AG10803 (cell line): ENCODE data around the gene LUZP1.
A peak's percentile ranks its signal among the peaks of the same experiment; 100 is the strongest.

Experiments
- DNase-seq: peaks from one replicate; pipeline ENCODE4 v3.0.0; 2010; ENCODE audit warnings: low read depth
- H3K4me3 ChIP-seq: 2 replicates; pipeline ENCODE4 v1.5.1; 2011; ENCODE audit warnings: mild to moderate bottlenecking, low read length, control low read depth
- TF ChIP-seq, protein P1 (sequence below): conservative IDR thresholded peaks from 2 replicates; pipeline ENCODE4 v1.5.1; 2011; ENCODE audit warnings: mild to moderate bottlenecking, low read length, control low read depth, inconsistent platforms

Gene LUZP1

DNA sequence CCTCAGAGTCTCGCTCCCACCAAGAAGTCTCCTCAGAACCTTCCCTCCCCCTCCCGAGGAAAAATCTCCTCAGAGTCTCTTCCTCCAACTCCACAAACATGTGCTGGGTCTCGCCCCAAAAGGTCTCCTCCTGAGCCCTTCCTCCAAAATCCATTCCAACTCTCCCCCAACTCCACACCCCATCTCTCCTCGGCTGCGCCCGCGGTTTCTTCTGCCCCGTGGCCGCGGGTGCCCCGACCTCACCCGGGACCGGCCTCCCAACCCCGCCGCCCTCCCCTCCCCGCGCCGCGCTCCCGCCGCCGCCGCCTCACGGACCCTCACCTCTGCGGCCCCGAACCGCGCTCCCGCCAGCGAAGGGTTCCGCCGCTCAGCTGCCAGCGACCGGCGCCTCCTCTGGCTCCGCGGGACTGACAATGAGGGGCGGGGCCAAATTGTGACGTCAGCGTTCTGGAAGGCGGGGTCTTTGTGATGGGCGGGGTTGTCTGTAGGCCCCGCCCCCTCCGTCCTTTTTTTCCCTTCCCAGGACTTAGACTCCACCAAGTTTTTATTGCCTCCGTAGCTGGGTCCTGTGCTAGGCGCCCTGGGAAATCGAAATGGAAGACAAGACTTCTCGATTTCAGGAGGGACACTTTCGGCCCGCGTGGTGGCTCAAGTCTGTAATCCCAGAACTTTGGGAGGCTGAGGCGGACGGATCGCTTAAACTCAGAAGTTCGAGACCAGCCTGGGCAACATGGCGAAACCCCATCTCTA lies at the start of gene LUZP1:
Gene LUZP1 (minus strand): TSS at position 412 of the 750 bp plus-strand sequence.
- TF ChIP-seq, protein P1, sequence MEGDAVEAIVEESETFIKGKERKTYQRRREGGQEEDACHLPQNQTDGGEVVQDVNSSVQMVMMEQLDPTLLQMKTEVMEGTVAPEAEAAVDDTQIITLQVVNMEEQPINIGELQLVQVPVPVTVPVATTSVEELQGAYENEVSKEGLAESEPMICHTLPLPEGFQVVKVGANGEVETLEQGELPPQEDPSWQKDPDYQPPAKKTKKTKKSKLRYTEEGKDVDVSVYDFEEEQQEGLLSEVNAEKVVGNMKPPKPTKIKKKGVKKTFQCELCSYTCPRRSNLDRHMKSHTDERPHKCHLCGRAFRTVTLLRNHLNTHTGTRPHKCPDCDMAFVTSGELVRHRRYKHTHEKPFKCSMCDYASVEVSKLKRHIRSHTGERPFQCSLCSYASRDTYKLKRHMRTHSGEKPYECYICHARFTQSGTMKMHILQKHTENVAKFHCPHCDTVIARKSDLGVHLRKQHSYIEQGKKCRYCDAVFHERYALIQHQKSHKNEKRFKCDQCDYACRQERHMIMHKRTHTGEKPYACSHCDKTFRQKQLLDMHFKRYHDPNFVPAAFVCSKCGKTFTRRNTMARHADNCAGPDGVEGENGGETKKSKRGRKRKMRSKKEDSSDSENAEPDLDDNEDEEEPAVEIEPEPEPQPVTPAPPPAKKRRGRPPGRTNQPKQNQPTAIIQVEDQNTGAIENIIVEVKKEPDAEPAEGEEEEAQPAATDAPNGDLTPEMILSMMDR, result no peak
- DNase-seq, result peak; percentile 84

DNA sequence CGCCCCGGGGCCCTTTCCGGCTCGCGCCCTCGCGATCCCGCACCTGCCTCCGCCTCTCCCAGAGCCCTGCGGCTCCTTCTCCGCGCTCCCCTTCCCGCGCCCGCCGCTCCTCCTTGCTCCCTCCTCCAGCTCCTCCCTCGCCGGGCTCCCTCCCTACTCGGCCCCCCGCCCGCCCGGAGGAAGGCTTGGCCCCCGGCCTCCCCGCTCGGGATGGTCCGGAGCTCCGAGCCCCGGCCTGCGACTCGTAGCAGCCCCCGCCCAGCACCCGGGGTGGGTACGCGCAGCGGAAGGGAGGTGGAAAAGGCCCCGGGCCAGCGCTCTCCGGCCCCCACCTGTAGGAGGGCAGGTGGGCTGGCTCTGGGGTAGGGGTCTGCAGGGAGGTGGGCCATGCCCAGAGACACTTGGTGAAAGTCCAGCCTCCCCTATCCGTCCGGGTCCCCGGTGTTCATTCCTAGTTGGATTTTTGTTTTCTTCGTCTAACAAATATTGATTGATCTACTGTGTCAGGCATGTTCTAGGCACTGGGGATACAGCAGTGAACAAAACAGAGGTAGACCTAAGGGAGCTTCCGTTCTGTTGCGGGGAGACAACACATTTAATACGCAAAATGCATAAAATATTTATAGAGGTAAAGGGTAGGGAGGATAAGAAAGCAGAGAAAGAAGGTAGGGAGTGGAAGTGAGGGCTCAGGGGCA lies 48.9 kb upstream of the LUZP1 start, which contains the start of gene HTR1D:
Gene HTR1D (minus strand): TSS at position 82 of the 695 bp plus-strand sequence. CDS start 23,283 bp downstream, outside the sequence.
- DNase-seq, result no peak
- H3K4me3 ChIP-seq, result no peak within 1 kb of the TSS

More for the DNA sequence above, at the start of gene LUZP1:
- peak within 1 kb of the TSS; percentile 89 for H3K4me3 ChIP-seq

DNA sequence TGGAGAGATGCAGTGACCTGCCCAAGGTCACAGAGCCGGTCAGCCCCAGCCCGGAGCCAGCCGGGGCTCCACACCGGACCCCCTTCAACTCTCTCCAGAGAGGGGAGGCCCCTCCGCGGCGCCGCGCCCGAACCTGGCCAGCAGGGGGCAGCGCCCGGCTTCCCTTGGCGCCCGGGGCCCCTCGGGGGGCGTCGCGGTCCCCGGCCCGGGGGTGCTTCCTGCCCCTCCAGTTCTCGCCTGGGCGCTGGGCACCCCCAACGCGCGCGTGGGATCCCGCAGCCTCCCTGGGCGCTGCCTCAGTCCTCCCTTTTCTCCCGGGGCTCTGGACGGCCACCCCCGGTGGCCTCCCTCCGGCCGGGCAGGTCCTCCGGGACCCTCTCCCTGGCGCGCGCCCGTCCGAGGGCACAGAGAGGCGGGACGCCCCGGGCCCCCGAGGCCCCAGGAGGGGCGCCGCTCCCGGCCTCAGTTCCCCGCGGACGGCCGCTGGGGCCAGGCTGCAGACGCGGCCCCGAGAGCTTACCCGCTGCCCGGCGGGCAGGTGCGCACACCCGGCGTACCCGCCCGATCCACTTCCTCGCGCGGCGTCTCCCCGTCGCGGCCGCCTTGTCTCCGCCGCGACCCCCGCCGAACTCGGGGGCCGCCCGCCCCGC lies 48.2 kb upstream of the LUZP1 start:
- H3K4me3 ChIP-seq, result no peak overlapping the region
- TF ChIP-seq, protein P1, result peak; percentile 32
- no peak for DNase-seq

More for the DNA sequence above, 48.9 kb upstream of the LUZP1 start, which contains the start of gene HTR1D:
- TF ChIP-seq, protein P1, result no peak

DNA sequence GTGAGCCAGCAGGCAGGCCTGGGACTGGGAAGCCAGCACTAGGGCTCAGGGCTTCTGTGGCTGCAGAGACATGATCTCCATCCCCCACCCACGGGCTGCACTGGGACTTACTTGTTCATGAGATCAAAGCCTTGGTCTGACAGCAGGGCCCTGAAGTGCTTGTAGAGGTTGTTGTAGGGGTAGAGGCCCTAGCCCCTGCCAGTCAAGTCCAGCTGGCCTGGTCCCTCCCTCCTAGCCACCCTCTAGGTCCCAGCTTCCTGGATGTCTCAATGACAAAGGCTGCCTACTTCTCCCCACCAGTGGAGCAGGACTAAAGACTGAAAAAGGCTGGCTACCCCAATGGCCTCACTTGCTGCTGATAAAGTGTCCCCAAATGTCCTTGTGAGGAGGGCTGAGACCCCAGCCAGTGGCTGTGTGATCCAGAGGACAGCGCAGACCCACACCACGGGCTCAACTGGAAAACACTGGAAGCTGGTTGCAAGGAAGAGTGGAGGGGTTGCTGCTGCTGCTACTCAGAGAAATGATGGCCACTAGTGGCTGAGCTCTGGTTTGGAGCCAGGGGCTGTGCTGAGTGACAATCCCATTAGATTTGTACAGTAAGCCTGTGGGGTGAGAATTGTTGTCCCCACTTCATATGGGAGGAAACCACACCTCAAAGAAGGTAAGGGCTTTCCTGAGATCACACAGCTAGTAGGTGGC lies 47.2 kb upstream of the LUZP1 start:
- no peak for DNase-seq
- TF ChIP-seq, protein P1, result no peak
- no peak overlapping the region for H3K4me3 ChIP-seq

DNA sequence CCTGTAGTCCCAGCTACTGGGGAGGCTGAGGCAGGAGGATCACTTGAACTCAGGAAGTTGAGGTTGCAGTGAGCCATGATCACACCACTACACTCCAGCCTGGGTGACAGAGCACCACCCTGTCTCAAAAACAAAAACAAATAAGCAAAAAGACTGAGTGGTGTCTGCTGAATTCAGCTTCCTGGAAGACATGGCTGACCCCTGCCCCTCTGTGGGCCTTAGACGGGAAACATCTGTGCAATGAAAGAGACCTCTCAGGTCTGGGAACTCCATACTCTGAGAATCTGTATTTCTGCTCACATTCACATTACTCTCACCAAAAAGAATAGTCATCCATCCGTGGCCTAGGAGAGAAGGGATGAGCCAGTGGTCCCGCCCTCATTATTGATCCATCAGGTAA lies 46.6 kb upstream of the LUZP1 start:
- TF ChIP-seq, protein P1, result no peak
- no peak for DNase-seq
- H3K4me3 ChIP-seq, result no peak overlapping the region

DNA sequence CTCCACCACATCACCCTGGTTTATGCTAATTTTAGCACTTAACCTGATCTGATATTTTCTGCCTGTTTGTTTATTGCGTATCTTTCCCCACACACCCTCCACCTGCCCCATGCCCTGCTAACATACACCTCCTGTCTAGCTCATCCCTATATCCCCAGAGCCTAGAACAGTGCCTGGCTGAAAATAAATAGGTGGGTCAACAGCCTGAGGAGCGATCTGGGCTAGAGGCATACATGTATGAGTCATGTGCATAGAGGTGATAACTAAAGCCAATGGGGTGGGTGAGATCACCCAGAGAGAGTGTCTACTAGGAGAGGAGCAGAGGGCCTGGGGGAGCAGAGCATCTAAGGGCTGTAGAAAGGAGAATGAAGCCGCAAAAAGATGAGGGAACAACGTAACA lies 46.0 kb upstream of the LUZP1 start:
- no peak overlapping the region for H3K4me3 ChIP-seq
- TF ChIP-seq, protein P1, result no peak
- no peak for DNase-seq
